HCT116 (cell line): Measurements from ENCODE around the gene SF3A2. TPM values are rescaled to one million over a fixed set of nuclear protein-coding genes. Genes with fewer than 3 reads are reported as not detected.

Source experiments
- ATAC-seq: fragments of 200-7000 bp; cut with Tn5 transposase; 2 replicates; pipeline ENCODE4 v1.9.1; 2020; ENCODE audit warnings: mild to moderate bottlenecking, moderate library complexity
- BruUV-seq: library from RNA; stranded (reverse); fragments of 400-500 nt; replicated peaks from 2 replicates; lab custom pipeline; 2021; lab: Mats Ljungman, UMichigan
- CTCF ChIA-PET: fragments of 300-600 bp; sonication (Branson Sonifier 250); formaldehyde crosslinking; loops from one replicate; lab custom pipeline; 2021; ENCODE audit warnings: antibody characterized with exemption; lab: Charles Lee
- POLR2A ChIA-PET: fragments of 300-600, 350-600 bp; sonication (Branson Sonifier 250); formaldehyde crosslinking; loops from one replicate; lab custom pipeline; 2021; ENCODE audit warnings: antibody characterized with exemption; lab: Charles Lee
- RAD21 ChIA-PET, 2 experiments: fragments of 300-600 bp; sonication (Branson Sonifier 250); formaldehyde crosslinking; loops; one replicate each; lab custom pipeline; 2023; ENCODE audit warnings: low total read pairs in 2 of 2; ENCODE audit not compliant: uncharacterized antibody in 2 of 2, unreplicated experiment in 2 of 2, low non-redundant PET in 1 of 2; lab: Charles Lee
- DNase-seq: peaks from one replicate; pipeline ENCODE4 v3.0.0-alpha.2; 2010; ENCODE audit warnings: low read depth, low spot score
- H2AFZ ChIP-seq: fragments of 200-600 bp; shearing (Covaris generic), sonication (generic); 2 replicates; pipeline ENCODE4 v1.6.1; 2017; ENCODE audit warnings: low read depth, mixed run types, mixed read lengths, antibody characterized with exemption, low read length; ENCODE audit not compliant: poor library complexity, severe bottlenecking
- H3K27ac ChIP-seq: 2 replicates; pipeline ENCODE4 v1.5.1; 2012; ENCODE audit warnings: low read depth, low read length
- H3K27me3 ChIP-seq: fragments of 200-600 bp; sonication (generic); 2 replicates; pipeline ENCODE4 v1.6.1; 2016; ENCODE audit warnings: mixed run types, low read length, mixed read lengths; ENCODE audit not compliant: insufficient read depth
- H3K36me3 ChIP-seq, 2 experiments: fragments of 200-500 bp in 1 of 2; fragments of 200-600 bp in 1 of 2; sonication (Bioruptor generic) in 1 of 2; sonication (generic) in 1 of 2; 2 replicates each; pipeline versions ENCODE4 v1.5.1 to v1.6.1; 2014 to 2016; ENCODE audit warnings: low read length in 2 of 2, inconsistent platforms in 1 of 2, mixed read lengths in 1 of 2, mixed run types in 1 of 2; ENCODE audit not compliant: insufficient read depth in 2 of 2, control insufficient read depth in 1 of 2
- H3K4me1 ChIP-seq, 2 experiments: fragments of 200-600 bp in 1 of 2; sonication (generic) in 1 of 2; 2 replicates each; pipeline versions ENCODE4 v1.5.1 to v1.6.1; 2012 to 2017; ENCODE audit warnings: low read length in 2 of 2, inconsistent platforms in 1 of 2, mild to moderate bottlenecking in 1 of 2, mixed read lengths in 1 of 2, mixed run types in 1 of 2, moderate library complexity in 1 of 2; ENCODE audit not compliant: insufficient read depth in 2 of 2, control insufficient read depth in 1 of 2
- H3K4me2 ChIP-seq: fragments of 200-600 bp; sonication (generic); 2 replicates; pipeline ENCODE4 v1.6.1; 2017; ENCODE audit warnings: mixed run types, low read length, mixed read lengths
- H3K4me3 ChIP-seq, 2 experiments: fragments of 200-600 bp in 1 of 2; sonication (generic) in 1 of 2; replicated peaks in 1 of 2; 2 replicates each; pipeline ENCODE4 v1.5.1; 2011 to 2016; ENCODE audit warnings: low read length in 2 of 2, control low read depth in 1 of 2, low read depth in 1 of 2, mild to moderate bottlenecking in 1 of 2, mixed read lengths in 1 of 2, mixed run types in 1 of 2
- H3K79me2 ChIP-seq: fragments of 200-600 bp; sonication (generic); 2 replicates; pipeline ENCODE4 v1.6.1; 2017; ENCODE audit warnings: mild to moderate bottlenecking, mixed run types, low read length, moderate library complexity, mixed read lengths; ENCODE audit not compliant: insufficient read depth
- H3K9ac ChIP-seq: fragments of 200-600 bp; sonication (generic); 2 replicates; pipeline ENCODE4 v1.6.1; 2016; ENCODE audit warnings: low read length, mixed read lengths
- H3K9me2 ChIP-seq: fragments of 200-600 bp; sonication (generic), shearing (Covaris generic); 2 replicates; pipeline ENCODE4 v1.6.1; 2017; ENCODE audit warnings: mixed run types, mild to moderate bottlenecking, moderate library complexity; ENCODE audit not compliant: insufficient read depth
- H3K9me3 ChIP-seq, 2 experiments: fragments of 200-500 bp in 1 of 2; fragments of 200-600 bp in 1 of 2; sonication (Bioruptor generic) in 1 of 2; sonication (generic) in 1 of 2; 2 replicates each; pipeline ENCODE4 v1.6.1; 2014 to 2017; ENCODE audit warnings: low read length in 2 of 2, mixed read lengths in 2 of 2, inconsistent platforms in 1 of 2, low read depth in 1 of 2, mild to moderate bottlenecking in 1 of 2, mixed run types in 1 of 2, moderate library complexity in 1 of 2; ENCODE audit not compliant: control insufficient read depth in 1 of 2, insufficient read depth in 1 of 2
- H4K20me1 ChIP-seq: fragments of 200-600 bp; sonication (generic), shearing (Covaris generic); 2 replicates; pipeline ENCODE4 v1.6.1; 2017; ENCODE audit warnings: mixed run types, mild to moderate bottlenecking, moderate library complexity; ENCODE audit not compliant: insufficient read depth
- CBX3 ChIP-seq: IDR thresholded peaks from 2 replicates; pipeline ENCODE4 v1.6.1; 2012; ENCODE audit warnings: low read depth
- EZH2 ChIP-seq: fragments of 200-600 bp; sonication (generic); IDR thresholded peaks from 2 replicates; pipeline ENCODE4 v1.6.1; 2017; ENCODE audit warnings: antibody characterized with exemption, mixed run types
- FOSL1 ChIP-seq: IDR thresholded peaks from 2 replicates; pipeline ENCODE4 v1.6.1; 2012; ENCODE audit warnings: low read depth
- POLR2A ChIP-seq: IDR thresholded peaks from 2 replicates; pipeline ENCODE4 v1.7.0; 2011; ENCODE audit warnings: borderline replicate concordance; ENCODE audit not compliant: insufficient read depth, insufficient read length; ENCODE audit errors: extremely low read depth
- RAD21 ChIP-seq: IDR thresholded peaks from 2 replicates; pipeline ENCODE4 v1.6.1; 2012; ENCODE audit warnings: low read depth, mild to moderate bottlenecking
- SP1 ChIP-seq: IDR thresholded peaks from 2 replicates; pipeline ENCODE4 v1.6.1; 2012; ENCODE audit warnings: low read depth
- SRF ChIP-seq: IDR thresholded peaks from 2 replicates; pipeline ENCODE4 v1.6.1; 2012; ENCODE audit warnings: low read depth
- TCF7L2 ChIP-seq: IDR thresholded peaks from 2 replicates; pipeline ENCODE4 v1.7.0; 2011; ENCODE audit warnings: borderline replicate concordance, inconsistent platforms; ENCODE audit not compliant: insufficient read depth, insufficient read length; ENCODE audit errors: extremely low read depth
- YY1 ChIP-seq: IDR thresholded peaks from 2 replicates; pipeline ENCODE4 v1.6.1; 2011; ENCODE audit warnings: low read length, low read depth, moderate library complexity, mild to moderate bottlenecking; ENCODE audit not compliant: insufficient replicate concordance; ENCODE audit errors: extremely low read depth
- ZBTB33 ChIP-seq: IDR thresholded peaks from 2 replicates; pipeline ENCODE4 v1.6.1; 2011; ENCODE audit warnings: mild to moderate bottlenecking, low read length, moderate library complexity; ENCODE audit not compliant: insufficient replicate concordance; ENCODE audit errors: extremely low read depth
- ZNF274 ChIP-seq: fragments of 200-500 bp; sonication (Bioruptor generic); IDR thresholded peaks from 2 replicates; pipeline ENCODE4 v1.6.1; 2014; ENCODE audit warnings: mild to moderate bottlenecking, low read depth, low read length, inconsistent platforms
- intact Hi-C: fragments of 100-400 bp; cut with micrococcal nuclease; formaldehyde crosslinking; loops from 2 replicates; pipeline ENCODE4 v1.10.0; 2022
- total RNA-seq: library from RNA; stranded (reverse); gene quantifications from one replicate; pipeline ENCODE4 v1.2.1, GENCODE V29; 2021; ENCODE audit not compliant: unreplicated experiment
- TF ChIP-seq, protein P1 (sequence below), 3 experiments: fragments of 200-600 bp in 1 of 3; sonication (generic) in 1 of 3; IDR thresholded peaks in 2 of 3; conservative IDR thresholded peaks in 1 of 3; 2 replicates each; pipeline ENCODE4 v1.5.1; 2012 to 2017; ENCODE audit warnings: low read depth in 2 of 3, low read length in 2 of 3, antibody characterized with exemption in 1 of 3, borderline replicate concordance in 1 of 3, control low read depth in 1 of 3, mild to moderate bottlenecking in 1 of 3, mixed read lengths in 1 of 3, mixed run types in 1 of 3, moderate library complexity in 1 of 3; ENCODE audit not compliant: insufficient read depth in 1 of 3

The SF3A2 gene
- total RNA-seq, 1 experiment from 2014 or later = 166 TPM

GRCh38 chr19:2199215-2199614 lies 37.4 kb upstream of the SF3A2 start:
- no peak overlapping the region for H3K9ac ChIP-seq
- intact Hi-C loops = no loop called here
- H3K4me2 ChIP-seq = no peak overlapping the region
- RAD21 ChIA-PET = no interaction called here
- ATAC-seq (peak; percentile 63), DNase-seq (no peak)
- no peak overlapping the region for H3K27ac ChIP-seq
- peaks cover 62% of the 10 kb centered on the region for H3K79me2 ChIP-seq
- H2AFZ ChIP-seq = no peak overlapping the region
- H3K4me3 ChIP-seq = no peak overlapping the region
- no peaks in the 10 kb centered on the region for H3K27me3 ChIP-seq
- no peaks in the 10 kb centered on the region for H3K4me1 ChIP-seq
- H3K9me3 ChIP-seq = no peaks in the 10 kb centered on the region
- H3K9me2 ChIP-seq = no peaks in the 10 kb centered on the region
- H4K20me1 ChIP-seq = no peaks in the 10 kb centered on the region
- CTCF ChIA-PET = interaction anchor here (1.0 kb wide), 1 partner anchor 44 kb away, joined by 4 read pairs; no protein-coding TSS in a partner anchor
- no peak for TF ChIP-seq SP1
- TF ChIP-seq, protein P1, sequence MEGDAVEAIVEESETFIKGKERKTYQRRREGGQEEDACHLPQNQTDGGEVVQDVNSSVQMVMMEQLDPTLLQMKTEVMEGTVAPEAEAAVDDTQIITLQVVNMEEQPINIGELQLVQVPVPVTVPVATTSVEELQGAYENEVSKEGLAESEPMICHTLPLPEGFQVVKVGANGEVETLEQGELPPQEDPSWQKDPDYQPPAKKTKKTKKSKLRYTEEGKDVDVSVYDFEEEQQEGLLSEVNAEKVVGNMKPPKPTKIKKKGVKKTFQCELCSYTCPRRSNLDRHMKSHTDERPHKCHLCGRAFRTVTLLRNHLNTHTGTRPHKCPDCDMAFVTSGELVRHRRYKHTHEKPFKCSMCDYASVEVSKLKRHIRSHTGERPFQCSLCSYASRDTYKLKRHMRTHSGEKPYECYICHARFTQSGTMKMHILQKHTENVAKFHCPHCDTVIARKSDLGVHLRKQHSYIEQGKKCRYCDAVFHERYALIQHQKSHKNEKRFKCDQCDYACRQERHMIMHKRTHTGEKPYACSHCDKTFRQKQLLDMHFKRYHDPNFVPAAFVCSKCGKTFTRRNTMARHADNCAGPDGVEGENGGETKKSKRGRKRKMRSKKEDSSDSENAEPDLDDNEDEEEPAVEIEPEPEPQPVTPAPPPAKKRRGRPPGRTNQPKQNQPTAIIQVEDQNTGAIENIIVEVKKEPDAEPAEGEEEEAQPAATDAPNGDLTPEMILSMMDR (IDR thresholded peaks at IDR 0.05 in 2 of 3, conservative IDR thresholded peaks at IDR 0.05 in 1 of 3; ENCODE audit: borderline replicate concordance in 1 of 3, insufficient read depth in 1 of 3, low read depth in 2 of 3, low read length in 2 of 3) = peak in 2 of 3 experiments; percentile 36 to 38; a peak in 4 of 6 replicates
- peaks cover 12 to 19% of the 10 kb centered on the region in 2 experiments; a peak in 3 of 4 replicates for H3K36me3 ChIP-seq
- no TSS peak for BruUV-seq
- POLR2A ChIA-PET = no interaction called here

DNA sequence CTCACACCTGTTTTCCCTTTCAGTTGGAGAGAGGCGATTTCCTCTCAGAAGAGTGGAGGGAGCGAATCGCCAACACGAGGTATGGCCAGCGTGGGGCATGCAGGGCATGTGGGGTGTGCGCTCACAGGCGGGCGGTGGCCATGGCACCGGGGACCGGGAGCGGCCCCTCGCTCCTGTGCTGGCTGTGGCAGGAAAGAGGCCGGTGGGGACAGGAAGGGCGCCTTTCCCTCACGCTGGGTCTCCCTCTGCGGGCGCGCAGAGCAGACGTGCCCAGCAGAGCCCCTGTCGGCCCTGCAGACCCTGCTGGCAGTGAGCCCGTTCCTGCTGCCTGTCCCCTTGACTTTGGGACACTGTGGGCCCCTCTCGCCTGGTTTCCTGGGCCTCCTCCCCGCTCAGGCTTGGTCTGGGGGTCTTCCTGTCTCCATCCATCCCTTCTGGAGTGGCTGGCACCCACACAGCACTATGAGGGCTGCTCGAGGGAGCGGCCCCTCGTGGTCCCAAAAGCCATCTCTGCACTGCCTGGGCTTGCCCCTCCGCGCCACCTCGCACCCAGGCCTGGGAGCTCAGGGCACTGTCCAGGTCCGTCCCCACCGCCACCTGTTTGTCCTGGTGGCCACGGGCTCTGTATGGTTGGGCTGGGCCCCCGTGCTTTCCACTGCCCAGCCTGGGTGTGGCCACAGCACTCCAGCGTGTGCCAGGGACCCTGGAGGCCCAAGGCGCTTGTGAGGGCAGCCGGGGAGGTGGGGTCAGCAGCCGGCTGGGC lies 36.6 kb upstream of the SF3A2 start:
- Histone ChIP-seq H3K9me3 (no peaks in the 10 kb centered on the region), H3K27ac (no peak overlapping the region), H4K20me1 (no peaks in the 10 kb centered on the region), H3K4me2 (no peak overlapping the region), H3K4me3 (no peak overlapping the region), H3K9ac (no peak overlapping the region), H3K9me2 (no peaks in the 10 kb centered on the region), H3K36me3 (peaks cover 12 to 14% of the 10 kb centered on the region in 2 experiments; a peak in 3 of 4 replicates), H3K27me3 (no peaks in the 10 kb centered on the region), H3K79me2 (peaks cover 54% of the 10 kb centered on the region), H2AFZ (no peak overlapping the region), H3K4me1 (no peaks in the 10 kb centered on the region)
- TF ChIP-seq FOSL1 = no peak
- TF ChIP-seq EZH2 = no peak
- no peak for TF ChIP-seq ZBTB33
- TF ChIP-seq TCF7L2 = no peak
- TF ChIP-seq YY1 = no peak
- TF ChIP-seq CBX3 = no peak
- TF ChIP-seq ZNF274 = no peak
- no peak for TF ChIP-seq SRF
- TF ChIP-seq RAD21 = no peak
- TF ChIP-seq POLR2A = no peak
- no peak for TF ChIP-seq SP1
- no TSS peak for BruUV-seq
- ChIA-PET RAD21 (no interaction called here), POLR2A (no interaction called here), CTCF (interaction anchor here (1.0 kb wide), 1 partner anchor 44 kb away, joined by 4 read pairs; no protein-coding TSS in a partner anchor)
- ATAC-seq (no peak), DNase-seq (no peak)
- intact Hi-C loops = no loop called here
